OCI-LY7 (cell line): ENCODE measurements around the gene TANC1. TPM values are rescaled to one million over a fixed set of nuclear protein-coding genes. Genes with fewer than 3 reads are reported as not detected.

ENCODE experiments used
- BruUV-seq: library from RNA; stranded (reverse); fragments of 400-500 nt; replicated peaks from 2 replicates; lab custom pipeline; 2021; lab: Mats Ljungman, UMichigan
- CTCF ChIA-PET: fragments of 300-600 bp; sonication (Branson Sonifier 250); formaldehyde crosslinking; loops from one replicate; lab custom pipeline; 2022; ENCODE audit warnings: antibody characterized with exemption; ENCODE audit not compliant: unreplicated experiment; lab: Charles Lee
- POLR2A ChIA-PET: fragments of 300-600 bp; sonication (Branson Sonifier 250); formaldehyde crosslinking; loops from one replicate; lab custom pipeline; 2022; ENCODE audit warnings: antibody characterized with exemption; lab: Charles Lee
- DNase-seq: peaks from one replicate; pipeline ENCODE4 v3.0.0-alpha.2; 2015; ENCODE audit warnings: low spot score
- H2AFZ ChIP-seq: fragments of 200-600 bp; sonication (generic), shearing (Covaris generic); 2 replicates; pipeline ENCODE4 v1.6.1; 2014; ENCODE audit warnings: mild to moderate bottlenecking, antibody characterized with exemption, low read length, moderate library complexity
- H3K27ac ChIP-seq: fragments of 200-600 bp; sonication (generic); 2 replicates; pipeline ENCODE4 v1.5.1; 2014; ENCODE audit warnings: mixed run types, low read depth, mild to moderate bottlenecking, moderate library complexity, low read length, inconsistent platforms; ENCODE audit not compliant: poor library complexity, severe bottlenecking
- H3K36me3 ChIP-seq: fragments of 200-600 bp; sonication (generic); 2 replicates; pipeline ENCODE4 v1.6.1; 2014; ENCODE audit warnings: mild to moderate bottlenecking, antibody characterized with exemption, low read length, moderate library complexity, mixed read lengths; ENCODE audit not compliant: insufficient read depth
- H3K4me1 ChIP-seq: fragments of 200-600 bp; sonication (generic); 2 replicates; pipeline ENCODE4 v1.5.1; 2014; ENCODE audit warnings: mild to moderate bottlenecking, low read length; ENCODE audit not compliant: insufficient read depth, poor library complexity, severe bottlenecking
- H3K4me2 ChIP-seq: fragments of 200-600 bp; sonication (generic); 2 replicates; pipeline ENCODE4 v1.6.1; 2014; ENCODE audit warnings: mild to moderate bottlenecking, low read length
- H3K4me3 ChIP-seq: fragments of 200-600 bp; sonication (generic); 2 replicates; pipeline ENCODE4 v1.5.1; 2014; ENCODE audit warnings: mild to moderate bottlenecking, low read depth, low read length; ENCODE audit not compliant: poor library complexity, severe bottlenecking
- H3K79me2 ChIP-seq: fragments of 200-600 bp; sonication (generic); 2 replicates; pipeline ENCODE4 v1.6.1; 2016; ENCODE audit warnings: low read depth, mild to moderate bottlenecking, low read length, moderate library complexity, mixed read lengths; ENCODE audit not compliant: insufficient read depth
- H3K9me2 ChIP-seq: fragments of 200-600 bp; sonication (generic); 2 replicates; pipeline ENCODE4 v1.6.1; 2016; ENCODE audit warnings: mild to moderate bottlenecking, low read length, mixed read lengths; ENCODE audit not compliant: insufficient read depth
- H3K9me3 ChIP-seq: fragments of 200-600 bp; sonication (generic); 2 replicates; pipeline ENCODE4 v1.6.1; 2014; ENCODE audit warnings: mild to moderate bottlenecking, mixed run types, low read length, mixed read lengths
- H4K20me1 ChIP-seq: fragments of 200-600 bp; sonication (generic); 2 replicates; pipeline ENCODE4 v1.6.1; 2014; ENCODE audit warnings: mild to moderate bottlenecking, antibody characterized with exemption, low read length, moderate library complexity, mixed read lengths; ENCODE audit not compliant: insufficient read depth
- EZH2phosphoT487 ChIP-seq: fragments of 200-600 bp; sonication (generic); IDR thresholded peaks from 2 replicates; pipeline ENCODE4 v1.6.1; 2018; ENCODE audit warnings: low read depth, borderline replicate concordance, mild to moderate bottlenecking, mixed run types, antibody characterized with exemption, low read length, moderate library complexity, mixed read lengths
- intact Hi-C: fragments of 100-400 bp; cut with micrococcal nuclease; formaldehyde crosslinking; loops from one replicate; pipeline ENCODE4 v1.10.0; 2022; ENCODE audit not compliant: unreplicated experiment
- total RNA-seq, 2 experiments: library from RNA; depleted of rRNA in 1 of 2; stranded (reverse); fragments of >200 nt in 1 of 2; shearing (Covaris generic) in 1 of 2; gene quantifications; 2 replicates each; pipeline ENCODE4 v1.2.3, GENCODE V29; 2014 to 2022
- TF ChIP-seq, protein P1 (sequence below): fragments of 200-600 bp; sonication (generic); conservative IDR thresholded peaks from 2 replicates; pipeline ENCODE4 v1.5.1; 2014; ENCODE audit warnings: mild to moderate bottlenecking, antibody characterized with exemption, low read length, moderate library complexity, mixed read lengths

The TANC1 gene
- total RNA-seq, 2 experiments from 2014 or later: 0.04 TPM; not detected in 1

GRCh38 chr2:158993721-158994587 lies 25.5 kb downstream of the TANC1 start:
- no peak overlapping the region for H3K4me2 ChIP-seq
- ChIA-PET CTCF (no interaction called here), POLR2A (no interaction called here)
- BruUV-seq: no TSS peak
- H3K79me2 ChIP-seq: no peaks in the 10 kb centered on the region
- H3K4me3 ChIP-seq: no peak overlapping the region
- H3K4me1 ChIP-seq: no peaks in the 10 kb centered on the region
- TF ChIP-seq, protein P1, sequence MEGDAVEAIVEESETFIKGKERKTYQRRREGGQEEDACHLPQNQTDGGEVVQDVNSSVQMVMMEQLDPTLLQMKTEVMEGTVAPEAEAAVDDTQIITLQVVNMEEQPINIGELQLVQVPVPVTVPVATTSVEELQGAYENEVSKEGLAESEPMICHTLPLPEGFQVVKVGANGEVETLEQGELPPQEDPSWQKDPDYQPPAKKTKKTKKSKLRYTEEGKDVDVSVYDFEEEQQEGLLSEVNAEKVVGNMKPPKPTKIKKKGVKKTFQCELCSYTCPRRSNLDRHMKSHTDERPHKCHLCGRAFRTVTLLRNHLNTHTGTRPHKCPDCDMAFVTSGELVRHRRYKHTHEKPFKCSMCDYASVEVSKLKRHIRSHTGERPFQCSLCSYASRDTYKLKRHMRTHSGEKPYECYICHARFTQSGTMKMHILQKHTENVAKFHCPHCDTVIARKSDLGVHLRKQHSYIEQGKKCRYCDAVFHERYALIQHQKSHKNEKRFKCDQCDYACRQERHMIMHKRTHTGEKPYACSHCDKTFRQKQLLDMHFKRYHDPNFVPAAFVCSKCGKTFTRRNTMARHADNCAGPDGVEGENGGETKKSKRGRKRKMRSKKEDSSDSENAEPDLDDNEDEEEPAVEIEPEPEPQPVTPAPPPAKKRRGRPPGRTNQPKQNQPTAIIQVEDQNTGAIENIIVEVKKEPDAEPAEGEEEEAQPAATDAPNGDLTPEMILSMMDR: no peak
- TF ChIP-seq EZH2phosphoT487: no peak
- DNase-seq: no peak
- H3K9me2 ChIP-seq: no peaks in the 10 kb centered on the region
- no peak overlapping the region for H3K27ac ChIP-seq
- H3K36me3 ChIP-seq: no peaks in the 10 kb centered on the region
- intact Hi-C loops: no loop called here
- H4K20me1 ChIP-seq: no peaks in the 10 kb centered on the region
- H2AFZ ChIP-seq: no peak overlapping the region
- no peaks in the 10 kb centered on the region for H3K9me3 ChIP-seq

- H3K79me2 ChIP-seq: no peaks in the 10 kb centered on the region
- no peak for DNase-seq
- ChIA-PET CTCF (no interaction called here), POLR2A (no interaction called here)
- H4K20me1 ChIP-seq: no peaks in the 10 kb centered on the region
- H3K9me2 ChIP-seq: no peaks in the 10 kb centered on the region
- intact Hi-C loops: no loop called here
- no peak overlapping the region for H2AFZ ChIP-seq
- BruUV-seq: no TSS peak
- no peaks in the 10 kb centered on the region for H3K9me3 ChIP-seq
- TF ChIP-seq EZH2phosphoT487: no peak
- TF ChIP-seq, protein P1: no peak
- H3K36me3 ChIP-seq: no peaks in the 10 kb centered on the region
- no peak overlapping the region for H3K4me3 ChIP-seq
- no peak overlapping the region for H3K27ac ChIP-seq
- H3K4me1 ChIP-seq: no peaks in the 10 kb centered on the region
- no peak overlapping the region for H3K4me2 ChIP-seq
Observed at GRCh38 chr2:158994920-158995676, 26.7 kb downstream of the TANC1 start.

GRCh38 chr2:158995677-158996049 lies 27.2 kb downstream of the TANC1 start:
- Histone ChIP-seq H3K36me3 (no peaks in the 10 kb centered on the region), H3K27ac (no peak overlapping the region), H3K4me2 (no peak overlapping the region), H4K20me1 (no peaks in the 10 kb centered on the region), H3K79me2 (no peaks in the 10 kb centered on the region), H3K9me3 (no peaks in the 10 kb centered on the region), H3K4me3 (no peak overlapping the region), H2AFZ (no peak overlapping the region), H3K9me2 (no peaks in the 10 kb centered on the region), H3K4me1 (no peaks in the 10 kb centered on the region)
- CTCF ChIA-PET: no interaction called here
- DNase-seq: no peak
- intact Hi-C loops: no loop called here
- POLR2A ChIA-PET: no interaction called here
- TF ChIP-seq, protein P1: no peak
- no peak for TF ChIP-seq EZH2phosphoT487
- BruUV-seq: no TSS peak
